Choroid plexus epithelial cell (primary cell): ENCODE results near the gene DIAPH3.
A peak's percentile ranks its signal among the peaks of the same experiment; 100 is the strongest.
"Not testable (repeated sequence)": the region's sequence is repeated elsewhere in the genome, so short reads cannot be mapped to it uniquely, and the experiment has no call there.

Source experiments
- DNase-seq: peaks from one replicate; pipeline ENCODE4 v3.0.0-alpha.2; 2010; ENCODE audit warnings: low read depth
- H3K4me3 ChIP-seq: 2 replicates; pipeline ENCODE4 v1.5.1; 2011; ENCODE audit warnings: low read depth, mild to moderate bottlenecking, control low read depth, low read length, moderate library complexity
- TF ChIP-seq, protein P1 (sequence below): conservative IDR thresholded peaks from 2 replicates; pipeline ENCODE4 v1.5.1; 2011; ENCODE audit warnings: low read depth, mild to moderate bottlenecking, control low read depth, inconsistent platforms, low read length, moderate library complexity

The DIAPH3 gene, protein sequence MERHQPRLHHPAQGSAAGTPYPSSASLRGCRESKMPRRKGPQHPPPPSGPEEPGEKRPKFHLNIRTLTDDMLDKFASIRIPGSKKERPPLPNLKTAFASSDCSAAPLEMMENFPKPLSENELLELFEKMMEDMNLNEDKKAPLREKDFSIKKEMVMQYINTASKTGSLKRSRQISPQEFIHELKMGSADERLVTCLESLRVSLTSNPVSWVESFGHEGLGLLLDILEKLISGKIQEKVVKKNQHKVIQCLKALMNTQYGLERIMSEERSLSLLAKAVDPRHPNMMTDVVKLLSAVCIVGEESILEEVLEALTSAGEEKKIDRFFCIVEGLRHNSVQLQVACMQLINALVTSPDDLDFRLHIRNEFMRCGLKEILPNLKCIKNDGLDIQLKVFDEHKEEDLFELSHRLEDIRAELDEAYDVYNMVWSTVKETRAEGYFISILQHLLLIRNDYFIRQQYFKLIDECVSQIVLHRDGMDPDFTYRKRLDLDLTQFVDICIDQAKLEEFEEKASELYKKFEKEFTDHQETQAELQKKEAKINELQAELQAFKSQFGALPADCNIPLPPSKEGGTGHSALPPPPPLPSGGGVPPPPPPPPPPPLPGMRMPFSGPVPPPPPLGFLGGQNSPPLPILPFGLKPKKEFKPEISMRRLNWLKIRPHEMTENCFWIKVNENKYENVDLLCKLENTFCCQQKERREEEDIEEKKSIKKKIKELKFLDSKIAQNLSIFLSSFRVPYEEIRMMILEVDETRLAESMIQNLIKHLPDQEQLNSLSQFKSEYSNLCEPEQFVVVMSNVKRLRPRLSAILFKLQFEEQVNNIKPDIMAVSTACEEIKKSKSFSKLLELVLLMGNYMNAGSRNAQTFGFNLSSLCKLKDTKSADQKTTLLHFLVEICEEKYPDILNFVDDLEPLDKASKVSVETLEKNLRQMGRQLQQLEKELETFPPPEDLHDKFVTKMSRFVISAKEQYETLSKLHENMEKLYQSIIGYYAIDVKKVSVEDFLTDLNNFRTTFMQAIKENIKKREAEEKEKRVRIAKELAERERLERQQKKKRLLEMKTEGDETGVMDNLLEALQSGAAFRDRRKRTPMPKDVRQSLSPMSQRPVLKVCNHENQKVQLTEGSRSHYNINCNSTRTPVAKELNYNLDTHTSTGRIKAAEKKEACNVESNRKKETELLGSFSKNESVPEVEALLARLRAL

DNA sequence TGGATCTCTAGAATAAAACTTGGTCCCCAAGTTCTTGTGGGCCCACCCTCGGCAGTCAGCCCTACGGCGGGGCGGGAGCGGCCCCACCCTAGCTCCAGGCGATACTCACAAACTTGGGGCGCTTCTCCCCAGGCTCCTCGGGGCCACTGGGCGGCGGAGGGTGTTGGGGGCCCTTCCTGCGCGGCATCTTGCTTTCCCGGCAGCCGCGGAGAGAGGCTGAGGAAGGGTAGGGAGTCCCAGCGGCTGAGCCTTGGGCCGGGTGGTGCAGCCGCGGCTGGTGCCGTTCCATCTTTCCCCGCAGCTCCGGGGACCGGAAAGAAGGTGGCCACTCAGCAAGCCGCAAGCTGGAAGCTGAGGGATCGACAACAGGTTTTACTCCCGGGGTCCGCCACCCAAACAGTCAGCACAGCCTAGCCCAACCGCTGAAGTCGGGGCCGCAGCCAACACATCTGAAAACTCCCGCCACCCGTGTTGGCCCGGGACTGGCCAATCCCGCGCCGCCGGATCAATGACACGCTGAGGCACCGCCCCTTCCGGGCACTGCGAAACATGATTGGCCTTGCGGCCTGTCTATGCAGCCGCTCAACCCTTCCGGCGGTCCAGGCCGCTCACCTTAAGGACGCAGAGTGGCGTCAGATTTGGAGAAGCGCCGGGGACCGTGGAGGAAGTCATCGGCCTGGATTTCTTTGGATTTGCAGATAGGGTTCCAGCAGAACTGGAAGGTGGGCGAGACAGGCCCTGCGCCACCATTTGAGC is at the start of gene DIAPH3:
DIAPH3 (minus strand) TSS at position 451 of the 756 bp plus-strand sequence; CDS start at position 289, 162 bp downstream.
- DNase-seq: peak; percentile 98
- H3K4me3 ChIP-seq: peak within 1 kb of the TSS; percentile 84
- TF ChIP-seq, protein P1, sequence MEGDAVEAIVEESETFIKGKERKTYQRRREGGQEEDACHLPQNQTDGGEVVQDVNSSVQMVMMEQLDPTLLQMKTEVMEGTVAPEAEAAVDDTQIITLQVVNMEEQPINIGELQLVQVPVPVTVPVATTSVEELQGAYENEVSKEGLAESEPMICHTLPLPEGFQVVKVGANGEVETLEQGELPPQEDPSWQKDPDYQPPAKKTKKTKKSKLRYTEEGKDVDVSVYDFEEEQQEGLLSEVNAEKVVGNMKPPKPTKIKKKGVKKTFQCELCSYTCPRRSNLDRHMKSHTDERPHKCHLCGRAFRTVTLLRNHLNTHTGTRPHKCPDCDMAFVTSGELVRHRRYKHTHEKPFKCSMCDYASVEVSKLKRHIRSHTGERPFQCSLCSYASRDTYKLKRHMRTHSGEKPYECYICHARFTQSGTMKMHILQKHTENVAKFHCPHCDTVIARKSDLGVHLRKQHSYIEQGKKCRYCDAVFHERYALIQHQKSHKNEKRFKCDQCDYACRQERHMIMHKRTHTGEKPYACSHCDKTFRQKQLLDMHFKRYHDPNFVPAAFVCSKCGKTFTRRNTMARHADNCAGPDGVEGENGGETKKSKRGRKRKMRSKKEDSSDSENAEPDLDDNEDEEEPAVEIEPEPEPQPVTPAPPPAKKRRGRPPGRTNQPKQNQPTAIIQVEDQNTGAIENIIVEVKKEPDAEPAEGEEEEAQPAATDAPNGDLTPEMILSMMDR: no peak

- H3K4me3 ChIP-seq: no peak overlapping the region
- TF ChIP-seq, protein P1: no peak
- DNase-seq: no peak
Measured at GRCh38 chr13:60213236-60213744, 49.6 kb upstream of the DIAPH3 start.

GRCh38 chr13:60211548-60211947 is 47.8 kb upstream of the DIAPH3 start:
- no peak for DNase-seq
- TF ChIP-seq, protein P1: no peak
- no peak overlapping the region for H3K4me3 ChIP-seq

DNA sequence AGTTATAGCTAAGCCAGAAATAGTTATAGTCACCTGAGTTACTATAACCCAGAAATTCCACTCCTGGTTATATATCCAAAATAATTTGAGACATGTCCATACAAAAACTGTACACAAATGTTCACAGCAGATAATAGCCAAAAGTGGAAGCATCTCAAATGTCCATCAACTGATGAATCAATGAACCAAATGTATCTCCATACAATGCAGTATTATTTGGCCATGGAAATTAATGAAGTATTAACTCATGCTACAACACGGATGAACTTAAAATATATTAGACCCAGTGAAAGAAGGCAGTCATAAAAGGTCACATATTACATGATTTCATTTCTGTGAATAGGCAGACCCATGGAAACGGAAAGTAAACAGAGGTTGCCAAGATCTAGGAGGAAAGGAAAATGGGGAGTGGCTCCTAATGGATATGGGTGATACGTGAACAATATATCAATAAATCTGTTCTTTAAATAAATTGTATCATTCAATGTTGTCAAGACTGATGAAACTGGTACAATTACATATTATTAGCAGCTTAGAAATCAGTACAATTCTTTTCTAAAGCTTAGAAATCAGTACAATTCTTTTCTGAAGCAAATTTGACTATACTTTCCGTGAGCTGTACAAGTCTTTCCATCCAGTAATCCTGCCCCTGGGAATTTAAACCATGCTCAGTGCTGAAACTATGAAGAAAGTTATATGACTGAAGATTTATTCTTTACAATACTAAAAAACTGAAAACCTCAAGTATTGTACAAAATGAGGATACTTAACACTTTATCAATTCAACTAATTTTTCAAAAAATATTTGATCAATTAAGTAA is 47.0 kb upstream of the DIAPH3 start:
- DNase-seq: no peak

DNA sequence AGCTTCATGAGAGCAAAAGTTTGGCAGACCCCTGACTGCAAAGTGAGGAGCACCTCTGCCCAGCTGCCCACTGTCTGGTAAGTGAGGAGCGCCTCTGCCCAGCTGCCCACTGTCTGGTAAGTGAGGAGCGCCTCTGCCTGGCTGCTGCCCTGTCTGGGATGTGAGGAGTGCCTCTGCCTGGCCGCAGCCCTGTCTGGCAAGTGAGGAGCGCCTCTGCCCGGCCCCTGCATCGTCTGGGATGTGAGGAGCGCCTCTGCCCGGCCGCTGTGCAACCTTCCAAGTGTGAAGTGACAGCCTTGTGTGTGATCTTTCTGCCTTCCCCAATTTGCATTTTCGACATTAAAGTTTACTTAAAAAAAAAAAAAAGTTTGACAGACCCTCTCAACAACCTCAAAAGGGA is 41.8 kb upstream of the DIAPH3 start:
- not testable (repeated sequence) for DNase-seq, H3K4me3 ChIP-seq

More for the DNA sequence above, 47.0 kb upstream of the DIAPH3 start:
- no peak overlapping the region for H3K4me3 ChIP-seq
- TF ChIP-seq, protein P1: no peak

DNA sequence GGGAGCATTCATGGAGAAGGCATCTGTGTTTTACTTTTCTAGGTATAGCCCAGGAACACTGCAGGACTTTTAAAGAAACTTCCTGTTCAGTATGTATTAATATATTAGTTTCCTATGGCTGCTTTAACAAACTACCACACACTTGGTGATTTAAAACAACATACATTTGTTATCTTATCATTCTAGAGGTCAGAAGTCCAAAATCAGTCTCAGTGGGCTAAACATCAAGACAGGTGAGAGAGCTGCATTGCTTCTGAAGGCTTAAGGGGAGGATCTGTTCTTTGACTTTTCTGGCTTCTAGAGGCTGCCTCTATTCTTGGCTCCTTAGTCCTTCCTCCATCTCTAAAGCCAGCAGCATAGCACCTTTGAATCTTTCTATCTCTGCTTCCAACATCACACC is 37.6 kb upstream of the DIAPH3 start:
- no peak for DNase-seq
- H3K4me3 ChIP-seq: no peak overlapping the region
- TF ChIP-seq, protein P1: no peak

DNA sequence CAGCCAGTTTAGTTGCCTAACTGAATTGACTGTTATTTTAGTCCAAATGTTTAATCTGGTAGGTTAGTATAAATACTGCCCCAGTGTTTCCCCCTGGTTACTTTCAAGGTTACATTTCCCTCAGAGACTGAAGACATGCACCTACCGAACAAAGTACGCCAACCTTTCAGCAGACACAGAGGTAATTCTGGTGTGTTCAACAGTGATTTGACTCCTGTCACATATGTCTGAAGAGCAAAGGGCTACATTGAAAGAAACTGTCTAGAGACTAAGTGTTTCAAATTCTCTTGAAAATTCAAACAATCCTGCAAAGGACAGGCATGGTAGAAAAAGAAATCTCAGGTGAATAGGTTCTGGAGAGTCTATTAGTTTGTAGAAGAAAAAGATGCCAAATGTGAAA is 32.2 kb upstream of the DIAPH3 start:
- not testable (repeated sequence) for H3K4me3 ChIP-seq, DNase-seq
